ENCODE measurements around the gene FAF1.
"Not testable (repeated sequence)": the region's sequence is repeated elsewhere in the genome, so short reads cannot be mapped to it uniquely, and the experiment has no call there.

FAF1 gene

DNA sequence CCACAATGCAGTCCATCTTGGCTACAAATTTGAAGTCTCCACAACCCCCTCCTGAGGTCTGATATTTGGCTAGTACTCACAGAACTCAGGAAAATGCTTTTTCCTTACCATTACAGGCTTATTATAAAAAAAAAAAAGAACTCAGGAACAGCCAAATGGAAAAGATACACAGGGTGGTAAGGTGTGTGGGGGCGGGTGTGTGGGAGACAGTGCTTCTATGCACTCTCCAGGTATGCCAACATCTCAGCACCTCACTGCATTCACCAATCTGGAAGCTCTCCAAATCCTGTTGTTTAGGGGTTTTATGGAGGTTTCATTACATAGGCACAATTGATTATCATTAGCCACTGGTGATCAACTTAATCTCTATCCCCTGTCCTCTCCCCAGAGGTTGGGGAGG is 126.9 kb downstream of the FAF1 start:
- DNase-seq = no peak

DNA sequence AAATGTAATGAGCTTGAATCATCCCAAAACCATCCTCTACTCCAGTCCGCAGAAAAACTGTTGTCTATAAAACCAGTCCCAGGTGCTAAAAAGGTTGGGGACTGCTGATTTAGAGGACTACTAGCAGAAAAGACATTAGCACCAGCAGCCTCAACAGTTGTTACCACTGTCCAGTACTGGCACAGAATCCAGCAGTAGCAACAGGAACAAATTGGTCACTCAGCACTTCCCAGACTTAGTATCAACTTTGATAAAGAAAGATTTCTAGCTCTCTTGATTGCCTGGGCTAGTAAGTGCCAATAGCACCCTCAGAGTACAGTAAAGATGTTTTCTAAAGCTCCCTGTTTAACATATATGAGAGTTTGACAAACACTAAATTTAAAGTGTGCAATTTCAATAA is 127.9 kb downstream of the FAF1 start:
- DNase-seq = no peak

DNA sequence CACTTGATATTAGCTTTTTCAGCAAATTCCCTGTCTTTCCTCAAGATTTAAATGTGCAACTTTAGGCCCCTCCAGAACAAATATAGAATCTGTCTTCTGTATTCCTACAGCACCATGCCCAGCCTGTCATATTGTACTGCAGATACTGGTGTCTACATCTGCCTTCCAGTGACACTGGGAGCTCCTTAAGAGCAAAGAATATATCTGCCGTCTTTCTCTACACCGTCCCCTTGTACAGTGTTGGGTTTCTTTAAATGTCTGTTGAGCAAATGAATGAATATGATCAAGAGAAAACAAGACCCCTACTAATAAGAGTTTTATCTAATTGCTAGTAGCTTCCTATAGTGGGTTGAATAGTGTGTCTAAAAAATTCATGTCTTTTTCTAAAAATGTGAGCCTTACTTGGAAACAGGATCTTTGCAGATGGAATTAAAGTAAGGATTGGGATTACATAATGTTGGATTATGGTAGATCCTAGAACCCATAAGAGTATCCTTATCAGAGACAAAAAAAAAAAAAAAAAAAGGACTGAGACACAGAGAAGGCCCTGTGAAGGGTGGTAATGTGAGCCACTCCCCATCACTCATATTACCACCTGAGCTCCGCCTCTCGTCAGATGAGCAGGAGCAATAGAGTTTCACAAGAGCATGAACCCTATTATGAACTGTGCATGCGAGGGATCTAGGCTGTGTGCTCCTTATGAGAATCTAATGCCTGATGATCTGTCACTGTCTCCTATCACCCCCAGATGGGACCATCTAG is 128.6 kb downstream of the FAF1 start:
- DNase-seq = no peak

DNA sequence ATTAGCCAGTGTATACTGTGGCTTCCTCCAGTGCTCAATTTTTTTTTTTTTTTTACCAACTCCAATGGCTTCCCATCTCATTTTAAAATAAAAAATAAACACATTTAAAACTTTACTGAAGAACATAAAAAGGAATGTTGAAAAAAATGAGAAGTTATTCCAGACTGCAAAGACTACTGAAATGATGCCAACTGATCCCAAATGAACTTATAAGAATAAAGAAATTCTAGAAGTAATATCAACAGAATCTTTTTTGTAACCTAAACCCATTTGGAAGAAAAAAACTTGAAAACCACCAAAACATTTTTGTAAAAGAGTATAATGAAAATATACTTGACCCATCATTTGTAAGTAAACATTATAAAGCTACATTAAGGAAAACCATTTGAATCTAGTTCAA is 129.4 kb downstream of the FAF1 start:
- DNase-seq = no peak

DNA sequence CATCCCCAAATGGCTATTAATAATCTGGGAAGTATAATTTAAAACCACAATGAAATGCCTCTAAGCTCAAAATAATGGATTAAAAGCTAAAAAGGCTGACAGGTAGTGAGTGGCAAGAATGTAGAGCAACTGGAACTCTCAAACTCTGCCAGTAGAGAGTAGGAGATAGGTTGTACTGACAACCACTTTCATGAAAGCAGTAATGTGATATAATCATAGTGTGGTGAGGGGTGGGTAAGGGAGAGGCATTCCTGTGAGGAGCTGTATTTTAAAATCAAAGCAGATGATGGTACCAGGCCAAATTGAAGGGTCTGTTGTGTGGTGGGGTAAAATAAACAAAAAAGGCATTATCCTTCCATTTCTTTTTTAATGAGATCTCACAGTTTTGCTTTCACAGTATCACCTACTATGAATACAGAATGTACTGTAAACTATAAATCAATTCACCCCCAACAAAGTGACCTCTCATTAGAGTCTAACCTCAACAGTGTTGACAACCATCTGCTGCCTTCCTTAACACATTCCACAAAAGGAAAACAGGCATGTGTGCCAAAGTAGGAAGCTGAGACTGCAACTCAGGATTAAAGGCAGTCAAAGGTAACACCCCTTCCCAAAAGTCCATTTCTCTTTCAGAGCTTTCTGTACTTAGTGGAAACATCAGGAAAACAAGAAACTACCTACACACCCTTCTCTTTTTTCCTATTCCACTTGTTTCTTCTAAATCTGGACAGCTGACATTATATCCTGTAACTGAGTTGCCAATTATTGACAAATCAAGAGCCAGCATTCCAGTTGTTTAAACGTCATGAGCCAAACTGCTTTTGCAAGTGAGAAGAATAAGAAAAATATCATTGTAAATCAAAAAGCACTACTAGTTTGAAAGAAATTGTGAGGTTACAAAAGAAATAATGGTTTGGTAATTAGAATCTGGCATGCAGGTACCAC is 130.8 kb downstream of the FAF1 start:
- no peak for DNase-seq

DNA sequence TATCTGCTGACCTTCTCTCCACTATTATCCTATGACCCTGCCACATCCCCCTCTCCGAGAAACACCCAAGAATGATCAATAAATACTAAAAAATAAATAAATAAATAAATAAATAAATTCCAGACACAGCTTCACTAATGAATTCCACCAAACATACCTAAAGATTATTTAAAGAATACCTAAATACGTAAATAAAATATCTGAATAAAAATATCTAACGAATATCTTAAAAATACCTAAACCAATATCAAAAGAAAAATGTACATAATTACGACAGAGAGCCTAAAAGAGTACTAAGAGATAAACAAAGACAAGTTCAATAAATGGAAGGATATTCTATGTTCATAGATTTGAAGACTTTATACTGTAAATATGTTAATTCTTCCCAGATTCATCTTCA is 132.5 kb downstream of the FAF1 start:
- no peak for DNase-seq

DNA sequence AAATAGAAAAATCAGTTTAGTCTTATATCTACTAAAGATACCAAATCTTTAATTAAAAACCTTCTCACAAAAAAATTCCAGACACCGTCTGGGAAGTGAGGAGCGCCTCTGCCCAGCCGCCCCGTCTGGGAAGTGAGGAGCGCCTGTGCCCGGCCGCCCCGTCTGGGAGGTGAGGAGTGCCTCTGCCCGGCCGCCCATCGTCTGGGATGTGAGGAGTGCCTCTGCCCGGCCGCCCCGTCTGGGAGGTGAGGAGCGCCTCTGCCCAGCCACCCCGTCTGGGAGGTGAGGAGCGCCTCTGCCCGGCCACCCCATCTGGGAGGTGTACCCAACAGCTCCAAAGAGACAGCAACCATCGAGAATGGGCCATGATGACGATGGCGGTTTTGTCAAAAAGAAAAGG is 133.3 kb downstream of the FAF1 start:
- not testable (repeated sequence) for DNase-seq

DNA sequence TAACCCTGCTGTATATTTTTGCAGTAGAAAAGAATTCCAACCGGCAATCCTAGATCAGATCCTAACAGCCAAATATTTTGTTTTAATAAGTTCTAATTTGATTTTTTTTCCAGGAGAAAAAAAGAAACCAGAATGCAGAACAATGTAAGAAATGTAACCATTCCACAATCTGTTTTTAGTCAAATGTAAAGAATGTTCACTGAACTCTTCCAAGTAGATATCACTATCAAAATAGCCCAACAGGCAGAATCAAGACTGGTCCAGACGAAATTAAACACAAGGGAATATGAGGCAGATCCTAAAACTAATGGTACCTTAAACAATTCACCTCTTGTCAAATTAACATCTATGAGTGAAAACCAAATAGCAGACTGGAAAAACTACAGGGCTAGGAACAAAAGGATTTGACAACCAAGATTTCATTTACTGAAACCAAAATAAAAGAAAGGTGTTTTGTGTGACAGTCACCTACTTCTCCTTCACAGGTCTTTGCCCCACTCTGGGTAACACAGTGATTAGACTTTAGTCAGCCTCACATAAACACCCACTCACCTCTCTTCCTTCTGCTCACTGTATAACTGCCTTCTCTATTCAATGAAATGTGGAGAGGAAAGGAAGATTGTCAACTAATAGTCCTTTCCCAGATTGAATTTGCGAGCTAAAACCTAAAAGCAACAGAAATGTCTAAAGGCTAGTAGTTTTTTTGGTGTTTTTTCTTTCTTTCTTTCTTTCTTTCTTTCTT is 137.9 kb downstream of the FAF1 start:
- no peak for DNase-seq

DNA sequence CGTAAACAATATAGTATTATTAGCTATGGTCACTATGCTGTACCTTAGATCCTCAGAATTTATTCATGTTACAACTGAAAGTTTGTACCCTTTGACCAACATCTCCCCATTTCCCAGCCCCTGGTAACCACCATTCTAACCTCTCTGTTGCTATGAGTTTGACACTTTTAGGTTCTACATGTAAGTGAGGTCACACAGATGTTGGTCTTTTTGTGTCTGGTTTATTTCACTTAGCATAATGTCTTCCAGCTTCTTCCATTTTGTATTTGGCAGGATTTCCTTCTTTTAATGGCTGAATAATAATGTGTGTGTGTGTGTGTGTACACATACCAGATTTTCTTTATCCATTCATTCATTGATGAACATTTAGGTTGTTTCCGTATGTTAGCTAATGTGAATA is 139.5 kb downstream of the FAF1 start:
- DNase-seq = no peak

DNA sequence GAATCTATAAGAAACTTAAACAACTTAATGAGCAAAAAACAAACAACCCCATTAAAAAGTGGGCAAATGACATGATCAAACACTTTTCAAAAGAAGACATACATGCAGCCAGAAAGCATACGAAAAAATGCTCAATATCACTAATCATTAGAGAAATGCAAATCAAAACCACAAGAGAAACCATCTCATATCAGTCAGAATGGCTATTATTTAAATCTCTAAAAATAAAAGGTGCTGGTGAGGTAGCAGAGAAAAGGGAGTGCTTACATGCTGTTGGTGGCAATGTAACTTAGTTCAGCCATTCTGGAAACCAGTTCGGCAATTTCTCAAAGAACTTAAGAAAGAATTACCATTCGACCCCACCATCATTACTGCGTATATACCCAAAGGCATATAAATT is 147.7 kb downstream of the FAF1 start:
- DNase-seq = no peak

DNA sequence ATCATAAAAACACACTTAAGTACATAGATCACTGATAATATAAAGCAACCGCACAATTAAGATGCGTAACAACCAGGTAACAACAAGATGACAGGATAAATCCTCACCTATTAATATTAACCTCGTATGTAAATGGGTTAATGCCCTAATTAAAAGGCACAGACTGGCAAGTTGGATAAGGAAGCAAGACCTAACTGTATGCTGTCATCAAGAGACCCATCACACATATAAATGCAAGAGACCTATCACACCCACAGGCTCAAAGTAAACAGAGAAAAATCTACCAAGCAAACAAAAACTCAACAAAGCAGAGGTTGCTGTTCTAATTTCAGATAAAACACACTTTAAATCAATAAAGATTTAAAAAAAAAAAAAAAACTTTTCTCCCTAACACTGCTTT is 151.8 kb downstream of the FAF1 start:
- no peak for DNase-seq

DNA sequence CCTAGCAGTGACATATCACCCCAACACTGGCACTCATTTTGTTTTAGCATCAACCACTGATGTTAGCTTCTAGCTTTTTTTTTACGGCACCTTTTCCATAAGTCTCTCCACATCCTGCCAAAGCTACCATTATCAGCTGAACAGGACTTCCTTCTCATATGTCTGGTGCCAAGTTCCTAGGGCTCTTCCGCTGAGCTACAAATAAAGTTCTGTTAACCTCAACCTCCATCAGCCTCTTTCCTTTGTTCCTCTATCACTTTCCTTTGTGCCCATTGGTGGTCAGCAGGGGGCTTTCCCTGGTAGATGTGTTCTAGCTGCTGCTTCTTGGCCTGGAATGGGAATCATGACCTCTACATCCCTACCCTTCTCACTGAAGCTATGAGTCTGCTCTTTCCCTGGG is 163.8 kb downstream of the FAF1 start:
- DNase-seq = no peak

DNA sequence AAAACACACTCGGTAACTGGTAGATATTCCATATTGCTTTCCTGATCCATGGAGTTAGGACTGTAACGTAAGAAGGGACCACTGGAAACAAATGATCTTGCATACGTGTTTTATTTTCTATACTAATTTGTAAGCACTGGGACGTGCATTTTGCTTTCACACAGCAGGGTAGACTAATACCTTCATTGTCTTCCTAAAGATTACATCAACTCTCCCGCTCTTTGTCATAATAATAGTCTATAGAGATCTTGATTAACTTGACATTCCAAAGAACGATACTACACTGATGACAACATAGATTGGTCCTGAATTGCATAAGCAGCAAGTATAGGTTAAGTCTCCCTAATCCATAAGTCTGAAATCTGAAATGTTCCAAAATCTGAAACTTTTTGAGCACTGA is 166.5 kb downstream of the FAF1 start:
- DNase-seq = no peak

DNA sequence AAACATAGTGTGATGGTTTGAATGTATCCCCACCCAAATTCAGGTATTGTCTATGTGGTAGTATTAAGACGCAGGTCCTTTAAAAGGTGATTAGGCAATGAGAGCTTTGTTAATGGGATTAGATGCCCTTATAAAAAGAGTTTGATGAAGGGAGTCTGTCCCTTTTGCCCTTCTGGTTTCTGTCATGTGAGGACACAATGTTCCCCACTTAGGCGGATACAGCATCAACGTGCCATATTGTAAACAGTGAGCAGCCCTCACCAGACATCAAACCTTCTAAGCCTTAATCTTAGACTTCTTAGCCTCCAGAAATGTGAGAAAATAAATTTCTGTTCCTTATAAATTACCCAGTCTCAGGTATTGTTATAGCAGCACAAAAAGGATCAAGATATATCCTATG is 172.8 kb downstream of the FAF1 start:
- no peak for DNase-seq

DNA sequence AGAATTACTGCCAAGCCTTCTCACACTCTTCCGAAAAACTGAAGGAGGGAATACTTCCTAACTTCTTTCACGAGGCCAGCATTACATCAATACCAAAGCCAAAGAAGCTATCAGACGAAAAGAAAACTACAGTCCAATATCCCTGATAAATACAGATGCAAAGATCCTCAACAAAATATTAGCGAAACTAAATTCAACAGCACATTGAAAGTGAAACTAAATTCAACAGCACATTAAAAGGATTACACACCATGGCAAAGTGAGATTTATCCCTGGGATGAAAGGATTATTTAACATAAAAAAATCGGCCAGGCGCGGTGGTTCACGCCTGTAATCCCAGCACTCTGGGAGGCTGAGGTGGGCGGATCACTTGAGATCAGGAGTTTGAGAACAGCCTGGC is 176.8 kb downstream of the FAF1 start:
- DNase-seq = no peak

DNA sequence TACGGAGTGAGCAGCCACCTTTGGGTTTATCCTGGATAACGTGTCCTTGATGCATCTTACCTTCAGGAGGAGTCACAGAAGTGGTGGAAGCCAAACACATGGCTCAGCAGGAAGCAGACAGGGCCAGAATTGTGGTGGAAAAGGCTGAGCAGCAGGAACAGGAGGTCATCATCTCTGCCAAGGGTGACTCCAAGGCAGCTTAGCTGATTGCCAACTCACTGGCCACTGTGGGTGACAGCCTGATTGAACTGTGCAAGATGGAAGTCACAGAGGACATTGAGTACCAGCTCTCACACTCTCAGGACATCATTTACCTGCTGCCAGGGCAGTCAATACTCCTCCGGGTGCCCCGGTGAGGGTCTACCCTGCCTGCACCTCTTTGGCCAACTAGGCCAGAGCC is 179.3 kb downstream of the FAF1 start:
- DNase-seq = no peak

DNA sequence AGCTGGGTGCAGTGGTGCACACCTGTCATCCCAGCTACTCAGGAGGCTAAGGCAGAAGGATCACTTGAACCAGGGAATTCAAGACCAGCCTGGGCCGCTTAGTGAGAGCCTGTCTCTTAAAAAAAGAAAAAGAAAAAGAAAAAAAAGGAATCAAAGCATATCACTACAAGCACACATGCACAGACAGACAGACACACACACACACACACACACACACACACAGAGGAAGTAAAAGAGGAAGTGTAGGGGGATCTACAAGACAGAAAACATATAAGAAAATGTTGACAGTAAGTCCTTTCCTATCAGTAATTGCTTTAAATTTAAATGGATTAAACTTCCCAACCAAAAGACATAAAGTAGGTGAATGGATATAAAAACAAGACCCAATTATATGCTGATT is 180.3 kb downstream of the FAF1 start:
- DNase-seq = no peak

DNA sequence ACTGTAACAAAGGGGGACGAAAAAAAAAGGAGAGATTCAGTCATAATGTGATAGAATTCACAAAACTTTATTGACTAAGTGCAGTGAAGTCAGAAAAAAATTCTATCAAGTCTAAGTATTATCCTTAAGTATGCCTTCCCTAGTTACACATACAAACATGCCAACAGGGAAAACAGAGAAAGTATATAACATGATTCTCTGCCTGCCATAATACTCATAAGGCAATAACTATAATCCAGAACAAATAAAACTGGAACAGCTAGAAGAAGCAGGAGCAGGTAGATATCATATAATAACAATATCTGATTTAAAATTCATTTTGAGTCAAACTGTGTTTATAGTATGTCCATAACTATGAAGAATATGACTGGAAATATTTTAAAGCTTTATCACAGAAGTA is 184.3 kb downstream of the FAF1 start:
- DNase-seq = no peak

DNA sequence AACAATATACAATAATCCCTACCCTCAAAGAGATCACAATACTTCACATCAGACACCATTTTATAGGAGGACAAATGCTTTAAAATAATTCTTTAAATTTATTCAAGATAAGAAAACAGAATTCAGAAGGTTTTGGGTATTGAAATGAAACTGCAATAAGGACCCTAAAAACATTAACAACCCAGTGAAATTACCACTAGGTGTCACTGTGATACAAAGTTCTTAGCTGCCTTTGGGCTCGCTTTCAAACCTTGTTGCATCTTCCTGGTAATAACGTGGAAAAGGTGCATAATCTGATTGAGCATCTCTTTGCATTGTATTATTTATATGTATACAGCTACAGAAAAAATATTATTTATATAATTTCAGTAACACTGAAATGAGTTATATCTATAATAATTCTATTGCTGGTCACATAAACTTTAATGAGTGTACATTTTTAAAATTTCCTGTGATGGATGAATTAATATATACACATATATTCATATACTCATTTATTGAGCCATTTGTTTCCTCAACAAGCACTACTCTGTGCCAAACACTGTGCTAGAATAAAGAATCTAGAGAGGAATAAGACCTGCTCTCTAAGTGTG is 185.2 kb downstream of the FAF1 start:
- DNase-seq = peak; percentile 67

DNA sequence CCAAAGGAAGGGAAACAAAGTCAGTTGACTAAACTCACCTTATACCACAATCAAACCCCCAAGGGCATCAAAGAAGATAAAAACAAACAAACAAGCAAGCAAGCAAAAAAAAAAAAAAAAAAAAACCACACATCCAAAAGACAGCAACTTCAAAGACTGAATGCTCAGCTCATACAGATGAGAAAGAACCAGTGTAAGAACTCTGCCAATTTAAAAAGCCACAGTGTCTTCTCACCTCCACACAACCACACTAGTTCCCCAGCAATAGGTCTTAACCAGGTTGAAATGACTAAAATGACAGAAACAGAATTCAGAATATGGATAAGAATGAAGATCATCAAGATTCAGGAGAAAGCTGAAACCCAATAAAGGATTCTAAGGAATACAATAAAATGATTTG is 193.4 kb downstream of the FAF1 start:
- no peak for DNase-seq

DNA sequence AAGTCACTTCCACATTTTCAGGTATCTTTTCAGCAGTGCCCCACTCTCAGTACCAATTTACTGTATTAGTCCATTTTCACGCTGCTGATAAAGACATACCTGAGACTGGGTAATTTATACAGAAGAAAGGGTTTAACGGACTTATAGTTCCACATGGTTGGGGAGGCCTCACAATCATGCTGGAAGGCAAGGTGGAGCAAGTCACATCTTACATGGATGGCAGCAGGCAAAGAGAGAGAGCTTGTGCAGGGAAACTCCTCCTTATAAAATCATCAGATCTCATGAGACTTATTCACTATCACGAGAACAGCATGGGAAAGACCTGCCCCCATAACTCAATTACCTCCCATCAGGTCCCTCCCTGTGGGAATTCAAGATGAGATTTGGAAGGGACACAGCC is 203.5 kb downstream of the FAF1 start:
- not testable (repeated sequence) for DNase-seq

DNA sequence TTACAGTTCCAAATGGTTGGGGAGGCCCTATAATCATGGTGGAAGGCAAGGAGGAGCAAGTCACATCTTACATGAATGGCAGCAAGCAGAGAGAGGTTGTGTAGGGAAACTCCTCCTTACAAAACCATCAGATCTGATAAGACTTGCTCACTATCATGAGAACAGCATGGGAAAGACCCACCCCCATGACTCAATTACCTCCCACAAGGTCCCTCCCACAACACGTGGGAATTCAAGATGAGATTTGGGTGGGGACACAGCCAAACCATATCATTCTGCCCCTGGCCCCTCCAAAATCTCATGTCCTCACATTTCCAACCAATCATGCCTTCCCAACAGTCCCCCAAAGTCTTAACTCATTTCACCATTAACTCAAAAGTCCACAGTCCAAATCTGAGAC is 205.3 kb downstream of the FAF1 start:
- not testable (repeated sequence) for DNase-seq

DNA sequence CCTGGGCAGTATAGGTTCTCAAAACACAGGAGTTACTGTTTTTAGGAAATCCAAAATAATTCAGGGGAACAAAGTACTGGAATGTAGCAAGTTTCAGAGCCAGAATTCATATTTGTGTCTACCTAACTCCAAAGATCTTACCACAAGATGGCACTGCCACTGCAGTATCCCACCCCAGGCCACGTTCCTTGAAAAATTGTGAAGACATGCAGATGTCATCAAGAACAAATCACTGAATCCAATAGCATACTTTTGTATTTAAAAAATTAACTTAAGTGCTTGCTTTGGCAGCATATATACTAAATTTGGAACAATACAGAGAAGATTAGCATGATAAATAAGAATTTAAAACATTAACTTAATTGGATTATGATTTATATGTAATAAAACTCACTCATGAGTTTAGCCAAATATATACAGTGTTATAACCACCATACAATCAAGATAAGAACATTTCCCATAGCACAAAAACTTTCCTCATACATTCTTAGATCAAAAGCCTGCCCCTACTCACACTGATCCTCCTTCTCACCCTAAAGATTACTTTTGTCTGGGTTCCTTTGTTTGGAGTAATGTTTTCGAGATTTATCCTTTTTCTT is 209.9 kb downstream of the FAF1 start:
- peak; percentile 19 for DNase-seq
